SKM-1 (cell line): ENCODE results near the gene NUDT16.
"Not testable (repeated sequence)": the region's sequence is repeated elsewhere in the genome, so short reads cannot be mapped to it uniquely, and the experiment has no call there.

ENCODE experiments used
- DNase-seq: peaks from one replicate; lab custom pipeline; 2025; ENCODE audit not compliant: unreplicated experiment; lab: John Stamatoyannopoulos, UW

The NUDT16 gene

DNA sequence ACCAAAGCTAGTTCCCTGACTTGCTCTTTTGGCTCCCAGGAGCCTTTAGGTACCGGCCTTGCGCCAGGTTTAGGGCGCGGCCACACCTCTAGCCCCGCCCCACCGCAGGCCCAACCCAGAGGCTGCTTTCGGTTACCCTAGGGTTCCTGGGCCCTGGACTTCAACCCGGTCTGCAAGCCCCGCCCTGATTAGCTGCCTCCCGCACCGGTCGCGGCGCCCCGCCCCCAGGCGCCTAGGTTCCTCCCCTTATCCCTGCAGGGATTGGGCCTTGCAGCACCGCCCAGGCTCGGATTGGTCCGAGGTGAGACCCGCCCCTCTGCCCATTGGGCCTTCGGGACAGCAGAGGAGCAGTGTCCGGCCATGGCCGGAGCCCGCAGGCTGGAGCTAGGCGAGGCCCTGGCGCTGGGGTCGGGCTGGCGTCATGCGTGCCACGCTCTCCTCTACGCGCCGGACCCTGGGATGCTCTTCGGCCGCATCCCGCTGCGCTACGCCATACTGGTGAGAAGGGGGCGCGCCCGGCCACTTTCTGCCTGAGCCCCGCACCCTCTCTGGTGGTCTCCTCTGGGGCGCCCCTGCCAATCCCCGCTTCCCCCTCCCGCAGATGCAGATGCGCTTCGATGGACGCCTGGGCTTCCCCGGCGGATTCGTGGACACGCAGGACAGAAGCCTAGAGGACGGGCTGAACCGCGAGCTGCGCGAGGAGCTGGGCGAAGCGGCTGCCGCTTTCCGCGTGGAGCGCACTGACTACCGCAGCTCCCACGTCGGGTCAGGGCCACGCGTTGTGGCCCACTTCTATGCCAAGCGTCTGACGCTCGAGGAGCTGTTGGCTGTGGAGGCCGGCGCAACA is at the start of gene NUDT16:
Gene NUDT16 (plus strand): TSS at position 330 of the 847 bp plus-strand sequence. CDS start 31 bp downstream, at position 361.
- DNase-seq, result peak; percentile 96

DNA sequence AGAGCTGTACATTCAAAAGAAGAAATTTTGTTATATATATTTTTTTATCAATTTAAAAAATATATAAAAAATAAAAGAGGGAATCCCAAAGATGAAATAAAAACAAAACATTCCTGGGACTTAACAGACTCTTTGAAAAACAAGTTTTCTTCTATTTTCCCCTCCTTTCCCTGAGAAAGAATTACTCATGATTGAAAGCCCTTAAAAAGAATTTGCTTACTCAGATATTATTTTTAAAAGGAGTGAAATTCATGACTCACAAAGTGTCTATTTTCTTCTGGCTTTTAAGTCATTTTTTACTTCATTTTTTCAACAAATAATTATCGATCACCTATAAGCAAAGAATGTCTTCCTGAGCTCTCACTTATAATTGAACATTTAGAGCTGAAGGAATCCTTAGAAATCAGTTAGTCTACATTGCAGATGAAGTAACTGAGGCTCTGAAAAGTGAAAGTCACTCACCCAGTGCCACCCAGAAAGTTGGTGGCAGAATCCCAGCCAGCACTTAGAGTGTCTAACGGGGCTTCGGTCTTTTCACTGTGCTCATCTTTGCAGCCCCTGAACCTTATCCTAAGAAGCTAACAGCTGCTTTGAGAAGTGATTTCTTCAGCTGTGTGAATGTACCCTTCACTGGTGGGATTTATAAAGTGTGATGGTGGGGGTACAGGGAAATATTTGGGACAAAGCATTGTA is 42.5 kb upstream of the NUDT16 start:
- DNase-seq, result no peak

DNA sequence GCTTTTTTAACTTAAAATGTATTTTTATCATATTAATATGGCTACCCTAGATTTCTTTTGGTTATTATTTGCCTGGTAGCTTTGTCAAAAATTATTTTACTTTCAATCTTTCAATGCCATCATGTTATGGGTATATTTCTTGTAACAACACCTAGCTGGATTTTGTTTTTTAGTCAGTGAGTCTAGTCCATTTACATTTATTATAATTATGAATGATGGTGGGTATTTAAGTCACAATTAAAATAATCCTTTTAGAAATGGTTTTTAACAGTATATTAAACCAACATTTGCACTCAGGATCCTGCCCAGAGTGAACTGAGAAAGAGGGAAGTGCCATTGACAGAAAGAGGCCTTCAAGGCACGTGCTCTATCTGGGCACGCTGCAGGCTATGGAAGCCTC is 39.8 kb upstream of the NUDT16 start:
- DNase-seq, result no peak

DNA sequence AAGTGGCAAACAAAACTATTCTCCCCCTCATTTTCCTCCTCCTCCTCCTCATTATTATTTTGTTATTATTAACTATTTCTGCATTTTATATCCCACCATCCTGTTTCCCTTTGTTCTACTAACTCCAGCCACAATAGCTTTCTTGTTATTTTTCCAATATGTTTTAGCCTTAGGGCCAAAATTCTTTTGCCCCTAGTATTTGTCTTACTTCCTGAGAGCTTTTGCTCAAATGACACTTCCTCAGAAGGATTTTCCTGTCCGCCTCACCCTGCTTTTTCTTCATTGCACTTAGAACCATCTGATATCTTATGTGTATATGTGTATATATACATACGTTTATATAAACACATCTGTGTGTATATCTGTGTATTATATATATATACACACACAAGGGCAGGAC is 32.7 kb upstream of the NUDT16 start:
- no peak for DNase-seq

DNA sequence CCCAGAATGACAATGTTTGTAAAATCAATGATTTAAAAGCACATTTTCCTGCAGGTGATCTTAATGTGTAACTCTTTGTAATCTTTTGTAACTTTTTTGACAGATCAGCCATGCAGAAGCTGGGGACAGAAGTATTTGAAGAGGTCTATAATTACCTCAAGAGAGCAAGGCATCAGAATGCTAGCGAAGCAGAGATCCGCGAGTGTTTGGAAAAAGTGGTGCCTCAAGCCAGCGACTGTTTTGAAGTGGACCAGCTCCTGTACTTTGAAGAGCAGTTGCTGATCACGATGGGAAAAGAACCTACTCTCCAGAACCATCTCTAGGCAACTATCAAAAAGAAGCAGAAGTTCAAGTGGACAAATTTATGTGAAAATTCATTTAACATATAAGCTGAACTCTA is 32.1 kb upstream of the NUDT16 start:
- no peak for DNase-seq

DNA sequence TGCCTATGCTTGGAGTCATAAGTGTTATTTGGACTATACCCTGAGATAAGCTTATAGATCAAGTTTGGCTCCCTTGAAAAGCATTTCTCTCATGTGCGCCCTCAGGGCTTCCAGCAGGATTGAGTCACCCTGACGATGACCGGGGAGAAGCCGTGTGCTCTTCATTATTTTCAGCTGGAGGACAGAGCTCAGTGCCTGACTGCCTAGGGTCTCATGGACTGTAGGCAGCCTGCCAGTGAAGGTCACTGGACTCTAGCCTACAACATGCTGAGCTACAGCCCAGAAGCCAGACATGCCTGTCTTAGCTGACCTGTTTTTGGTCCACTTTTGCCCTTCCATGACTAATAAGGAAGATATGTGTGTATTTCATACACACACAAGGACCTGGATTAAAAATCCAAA is 31.6 kb upstream of the NUDT16 start:
- DNase-seq, result no peak

DNA sequence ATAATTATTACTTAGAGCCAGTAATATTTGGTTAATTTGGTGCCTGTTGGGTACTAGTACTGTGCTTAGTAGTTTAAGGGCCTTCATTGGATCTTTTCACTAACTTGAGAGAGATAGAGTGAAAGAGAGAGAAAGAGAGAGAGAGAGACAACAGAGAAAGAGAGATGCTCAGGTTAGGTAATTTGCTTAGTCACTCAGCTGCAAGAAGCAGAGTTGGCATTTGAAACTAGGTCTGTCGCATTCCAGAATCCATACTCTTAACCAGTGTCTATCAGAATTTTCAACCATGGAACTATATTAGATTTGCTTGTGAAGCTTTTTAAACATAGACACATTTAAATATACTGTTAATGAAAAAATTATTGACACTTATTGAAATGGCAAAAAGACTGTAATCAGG is 31.1 kb upstream of the NUDT16 start:
- no peak for DNase-seq

DNA sequence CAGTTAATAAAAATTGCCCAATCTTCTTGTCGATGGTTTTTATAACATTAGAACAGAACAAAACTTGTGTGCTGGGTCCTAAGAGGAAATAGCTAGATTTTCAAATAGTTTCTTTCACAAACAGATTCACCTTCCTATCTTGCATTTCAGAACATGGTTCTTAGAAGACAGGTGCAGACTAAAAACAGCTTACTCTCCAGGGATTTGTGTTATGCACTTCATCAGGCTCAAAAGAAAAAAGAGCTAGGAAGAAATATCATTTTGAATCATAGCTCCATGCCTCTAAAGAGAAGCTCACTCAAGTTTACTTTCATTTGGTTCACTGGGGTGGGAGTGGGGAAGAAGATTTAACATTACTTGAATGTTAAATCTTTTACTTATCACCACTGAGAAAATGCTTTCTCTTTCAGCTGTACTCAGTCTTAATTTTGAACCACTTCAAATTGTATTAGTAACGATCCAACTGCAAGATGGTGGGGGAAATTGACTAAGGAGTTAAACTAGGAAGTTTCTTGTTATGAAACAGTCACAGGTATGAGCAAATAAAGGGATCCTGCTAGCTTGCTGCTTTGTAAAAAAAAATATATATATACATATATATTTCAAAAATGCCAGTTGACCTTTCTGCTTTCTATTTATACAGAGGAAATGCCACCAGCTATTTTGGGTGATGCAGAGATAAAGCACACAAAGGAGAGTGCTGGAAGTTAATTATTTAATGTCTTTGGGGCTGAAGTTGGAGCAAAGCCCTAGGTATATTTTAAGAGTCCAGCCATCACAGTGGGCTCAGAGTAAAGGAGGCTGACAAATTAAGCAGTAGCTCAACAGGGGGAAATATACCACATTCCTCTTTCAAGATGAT is 28.3 kb upstream of the NUDT16 start:
- no peak for DNase-seq

DNA sequence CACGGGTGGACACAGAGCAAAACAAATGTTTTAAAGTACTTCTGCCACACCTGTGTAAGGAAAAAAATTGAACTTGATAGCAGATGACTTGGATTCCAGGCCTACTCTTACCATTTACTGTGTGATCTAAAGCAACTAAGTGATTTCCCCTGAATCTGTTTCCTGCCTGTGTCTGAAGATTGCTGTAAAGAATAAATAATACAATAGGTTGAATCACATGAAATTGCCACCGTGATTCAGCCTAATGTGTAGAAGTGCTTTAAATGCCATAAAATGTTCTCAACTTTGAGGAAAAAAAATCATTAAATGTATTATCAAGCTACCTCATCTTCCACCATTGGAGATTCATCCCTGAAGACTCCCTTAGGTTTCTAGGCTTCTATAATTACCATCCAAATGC is 27.6 kb upstream of the NUDT16 start:
- no peak for DNase-seq

DNA sequence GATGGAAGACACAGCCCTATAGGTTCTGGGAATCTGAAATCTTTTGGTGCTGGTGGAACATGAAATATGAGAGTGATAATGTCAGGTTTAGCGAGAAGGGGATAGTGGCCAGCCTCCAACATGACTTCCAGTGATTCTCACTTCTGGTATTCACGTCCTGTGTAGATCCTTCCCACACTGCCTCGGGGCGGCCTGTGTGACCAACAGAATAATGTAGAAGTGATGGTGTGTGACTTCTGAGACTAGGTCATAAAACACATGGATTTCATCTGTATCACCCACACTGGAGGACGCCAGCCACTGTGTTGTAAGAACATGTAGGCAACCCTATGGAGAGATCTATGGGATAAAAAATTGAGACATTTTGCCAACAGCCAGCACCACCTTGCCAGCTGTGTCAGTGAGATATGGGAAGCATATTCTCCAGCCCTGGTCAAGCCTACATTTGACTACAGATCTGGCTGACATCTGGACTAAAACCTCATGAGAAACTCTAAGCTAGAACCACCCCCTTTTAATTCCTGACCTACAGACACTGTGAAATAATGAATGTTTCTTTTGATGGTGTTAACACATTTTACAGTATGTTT is 25.5 kb upstream of the NUDT16 start:
- DNase-seq, result no peak

DNA sequence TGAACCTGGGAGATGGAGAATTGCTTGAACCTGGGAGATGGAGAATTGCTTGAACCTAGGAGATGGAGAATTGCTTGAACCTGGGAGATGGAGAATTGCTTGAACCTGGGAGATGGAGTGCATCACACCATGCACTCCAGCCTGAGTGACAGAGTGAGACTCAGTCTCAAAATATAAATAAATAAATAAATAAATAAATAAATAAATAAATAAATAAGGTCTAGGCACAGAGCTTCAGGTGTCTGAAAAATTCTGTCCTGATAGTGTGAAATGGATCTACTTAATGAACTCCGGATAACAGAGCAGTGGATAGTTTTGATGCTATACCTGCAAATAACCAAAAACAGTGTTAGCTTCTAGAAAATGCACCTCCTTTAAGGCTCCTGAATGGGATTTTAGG is 24.3 kb upstream of the NUDT16 start:
- DNase-seq, result no peak

DNA sequence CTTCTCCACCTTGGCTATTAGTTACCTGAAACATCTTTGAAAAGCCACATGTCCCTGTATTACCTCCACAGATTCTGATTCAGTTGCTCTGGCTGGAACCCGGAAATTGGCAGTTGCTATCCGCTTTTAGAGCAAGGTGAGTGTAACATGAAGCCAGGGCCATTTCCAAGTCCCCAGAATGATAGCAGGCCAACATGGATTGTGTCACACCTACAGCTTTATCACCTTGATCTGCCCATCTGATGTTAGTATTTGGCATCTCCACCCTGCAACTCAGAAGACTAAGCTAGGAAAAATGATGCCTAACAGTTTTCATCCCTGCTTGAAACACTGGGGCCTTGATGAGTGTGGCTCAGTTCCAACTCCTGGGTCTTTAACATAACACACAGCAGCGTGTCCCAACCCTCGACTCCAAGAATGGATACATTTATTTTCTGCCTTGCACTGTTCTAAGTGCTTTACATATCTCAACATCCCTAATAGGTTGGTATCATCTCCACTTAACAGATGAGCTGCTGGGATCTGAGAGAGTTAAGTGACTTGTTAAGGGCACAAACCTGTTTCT is 21.3 kb upstream of the NUDT16 start:
- no peak for DNase-seq

DNA sequence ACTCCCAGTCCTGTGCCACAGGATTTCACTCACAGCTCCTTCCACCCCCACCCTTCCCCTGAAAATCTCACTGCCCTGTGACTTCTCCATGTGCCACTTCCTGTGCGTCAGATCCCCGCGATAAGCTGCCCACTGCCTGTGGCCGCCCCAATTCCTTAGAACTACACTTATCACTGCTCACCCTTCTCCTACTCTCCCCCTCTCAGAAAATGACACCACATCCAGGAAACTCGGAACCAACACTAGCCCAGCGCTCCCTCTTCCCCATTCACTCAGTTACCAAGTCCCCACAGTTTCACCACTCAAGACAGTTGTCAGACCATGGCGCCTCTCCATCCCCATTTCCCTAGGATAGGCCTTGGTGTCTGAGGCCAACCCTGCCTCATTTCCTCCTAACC is 20.5 kb upstream of the NUDT16 start:
- DNase-seq, result not testable (repeated sequence)

DNA sequence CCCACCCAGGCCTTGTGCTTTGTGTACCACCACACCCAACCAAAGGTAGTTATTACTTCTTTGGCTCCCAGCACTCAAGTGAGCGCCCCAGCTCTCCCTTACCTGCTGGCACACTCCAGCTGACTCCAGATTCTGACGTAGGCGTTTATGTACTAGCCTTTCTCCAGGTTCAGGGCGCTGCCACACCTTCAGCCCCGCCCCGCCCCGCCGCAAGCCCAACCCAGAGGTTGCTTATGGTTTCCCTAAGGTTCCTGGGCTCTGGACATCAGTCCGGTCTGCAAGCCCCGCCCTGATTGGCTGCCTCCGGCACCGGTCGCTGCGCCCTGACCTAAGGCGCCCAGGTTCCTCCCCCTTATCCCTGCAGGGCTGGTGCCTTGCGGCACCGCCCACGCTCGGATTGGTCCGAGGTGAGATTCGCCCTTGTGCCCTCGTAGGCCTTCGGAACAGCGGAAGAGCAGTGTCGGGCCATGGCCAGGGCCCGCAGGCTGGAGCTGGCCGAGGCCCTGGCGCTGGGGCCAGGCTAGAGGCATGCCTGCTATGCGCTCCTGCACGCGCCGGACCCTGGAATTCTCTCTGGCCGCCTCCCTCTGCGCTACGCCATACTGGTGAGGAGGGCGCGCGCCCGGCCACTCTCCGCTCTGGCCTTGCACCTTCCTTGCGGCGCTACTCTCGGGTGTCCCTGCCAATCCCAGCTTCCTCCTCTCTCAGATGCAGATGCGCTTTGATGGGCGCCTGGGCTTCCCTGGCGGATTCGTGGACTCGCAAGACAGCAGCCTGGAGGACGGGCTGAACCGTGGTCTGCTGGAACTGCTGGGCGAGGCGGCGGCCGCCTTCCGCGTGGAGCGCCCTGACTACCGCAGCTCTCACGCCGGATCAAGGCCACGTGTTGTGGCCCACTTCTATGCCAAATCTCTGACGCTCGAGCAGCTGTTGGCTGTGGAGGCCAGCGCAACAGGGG is 19.8 kb upstream of the NUDT16 start:
- no peak for DNase-seq

DNA sequence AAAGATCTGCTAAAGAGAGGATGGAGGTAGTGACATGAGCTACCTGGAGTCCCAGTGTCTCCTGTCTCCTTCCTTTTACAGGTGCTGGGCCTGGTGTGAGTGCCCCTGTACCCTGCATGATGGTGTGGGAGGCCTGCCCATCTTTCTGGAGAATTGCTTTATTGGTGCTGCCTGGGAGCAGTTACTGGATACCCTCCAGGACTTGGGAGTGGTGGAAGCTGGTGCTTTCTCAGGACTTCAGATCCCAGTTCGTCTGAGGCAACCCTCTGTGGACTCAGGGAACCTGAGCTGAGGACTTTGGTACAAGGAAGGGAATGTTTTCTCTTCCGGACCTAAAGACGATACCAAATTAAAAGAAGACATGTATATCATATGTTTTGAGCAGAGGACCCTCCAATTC is 18.3 kb upstream of the NUDT16 start:
- DNase-seq, result no peak

DNA sequence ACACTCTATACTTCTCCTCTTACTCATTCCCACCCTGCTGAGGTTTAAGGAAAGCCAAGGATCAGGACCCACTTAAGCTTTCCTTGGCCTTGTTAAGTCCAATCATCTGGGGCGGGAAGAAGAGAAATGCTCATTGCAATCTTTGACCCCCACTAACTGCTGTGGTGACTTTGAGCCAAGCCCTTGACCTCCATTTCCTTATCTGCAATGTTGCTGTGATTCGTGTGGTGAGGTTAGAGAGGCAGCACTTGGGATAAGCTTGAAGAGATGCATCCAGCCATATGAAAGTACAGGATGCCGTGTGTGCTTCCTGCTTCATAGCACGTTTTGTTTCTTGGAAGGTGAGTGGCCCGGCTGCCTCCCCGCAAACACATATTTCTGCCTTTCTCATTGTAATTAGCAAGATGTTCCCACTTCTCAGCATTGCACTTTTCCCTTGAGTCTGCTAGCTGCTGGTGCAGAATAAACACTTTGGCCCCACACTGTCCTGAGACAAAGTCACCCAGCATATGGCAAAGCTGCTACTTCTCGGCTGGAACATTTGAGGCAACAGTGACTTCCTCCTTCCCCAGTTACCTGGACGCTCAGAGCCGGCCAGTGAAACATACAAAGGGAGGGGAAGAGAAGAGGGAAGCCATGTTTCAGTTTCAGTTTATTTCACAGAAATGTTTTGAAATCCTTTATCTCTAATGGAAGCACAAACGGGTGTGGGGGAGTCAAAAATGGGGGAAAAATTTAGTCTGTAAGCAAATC is 10.5 kb upstream of the NUDT16 start:
- DNase-seq, result no peak

DNA sequence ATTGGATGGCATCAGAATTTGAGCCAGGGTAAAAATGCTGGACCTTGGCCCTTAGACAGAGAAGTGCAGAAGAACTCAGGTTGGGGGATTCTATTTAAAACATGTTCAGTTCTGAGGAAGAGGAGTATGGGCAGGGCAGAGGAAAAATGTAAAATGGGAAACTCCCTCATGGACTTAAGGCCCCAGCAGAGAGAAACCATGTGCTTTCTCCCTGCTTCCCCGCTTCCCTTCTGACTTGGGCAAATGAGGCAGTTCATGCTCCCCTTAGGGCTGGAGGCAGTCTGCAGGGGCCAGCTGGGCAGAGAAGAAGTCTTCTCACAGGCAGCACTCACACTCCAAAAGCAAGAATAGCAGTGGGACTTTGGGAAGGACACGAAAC is 9.9 kb upstream of the NUDT16 start:
- DNase-seq, result no peak

DNA sequence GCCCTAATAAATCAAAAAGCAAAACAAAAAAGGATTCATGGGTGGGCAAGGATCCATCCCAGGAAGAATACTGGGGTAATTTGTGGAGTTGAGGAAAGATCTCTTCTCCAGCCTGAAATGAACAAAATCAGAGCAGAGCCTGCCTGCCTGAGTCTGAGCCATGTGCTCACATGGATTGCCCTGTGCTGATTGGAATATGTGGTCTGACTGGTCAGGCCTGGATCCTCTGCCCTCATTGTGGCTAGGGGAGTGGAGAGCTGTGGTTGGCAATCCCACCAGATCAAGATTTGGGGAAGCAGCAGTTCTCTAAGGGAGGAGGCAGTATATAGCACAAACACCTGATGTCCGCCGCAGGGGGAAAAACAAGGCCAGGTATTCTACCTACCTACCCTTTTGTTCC is 6.8 kb upstream of the NUDT16 start:
- no peak for DNase-seq

DNA sequence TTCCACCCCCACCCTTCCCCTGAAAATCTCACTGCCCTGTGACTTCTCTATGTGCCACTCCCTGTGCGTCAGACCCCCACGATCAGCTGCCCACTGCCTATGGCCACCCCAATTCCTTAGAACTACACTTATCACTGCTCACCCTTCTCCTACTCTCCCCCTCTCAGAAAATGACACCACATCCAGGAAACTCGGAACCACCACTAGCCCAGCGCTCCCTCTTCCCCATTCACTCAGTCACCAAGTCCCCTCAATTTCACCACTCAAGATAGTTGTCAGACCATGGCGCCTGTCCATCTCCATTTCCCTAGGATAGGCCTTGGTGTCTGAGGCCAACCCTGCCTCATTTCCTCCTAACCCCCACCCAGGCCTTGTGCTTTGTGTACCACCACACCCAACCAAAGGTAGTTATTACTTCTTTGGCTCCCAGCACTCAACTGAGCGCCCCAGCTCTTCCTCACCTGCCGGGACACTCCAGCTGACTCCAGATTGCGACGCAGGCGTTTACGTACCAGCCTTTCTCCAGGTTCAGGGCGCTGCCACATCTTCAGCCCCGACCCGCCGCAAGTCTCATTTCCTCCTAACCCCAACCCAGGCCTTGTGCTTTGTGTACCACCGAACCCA is 641 bp upstream of the NUDT16 start:
- DNase-seq, result not testable (repeated sequence)
